DOHH2 (cell line): ENCODE results near the gene MGMT.

Experiments used
- EZH2phosphoT487 ChIP-seq: fragments of 200-600 bp; sonication (generic); IDR thresholded peaks from 2 replicates; pipeline ENCODE4 v1.6.1; 2017; ENCODE audit warnings: borderline replicate concordance, mild to moderate bottlenecking, antibody characterized with exemption, low read length, moderate library complexity, mixed read lengths
- TF ChIP-seq, protein P1 (sequence below): fragments of 200-600 bp; sonication (generic); IDR thresholded peaks from one replicate; pipeline ENCODE4 v1.5.1; 2014; ENCODE audit warnings: antibody characterized with exemption, mild to moderate bottlenecking, low read depth, low read length; ENCODE audit not compliant: poor library complexity, severe bottlenecking

DNA sequence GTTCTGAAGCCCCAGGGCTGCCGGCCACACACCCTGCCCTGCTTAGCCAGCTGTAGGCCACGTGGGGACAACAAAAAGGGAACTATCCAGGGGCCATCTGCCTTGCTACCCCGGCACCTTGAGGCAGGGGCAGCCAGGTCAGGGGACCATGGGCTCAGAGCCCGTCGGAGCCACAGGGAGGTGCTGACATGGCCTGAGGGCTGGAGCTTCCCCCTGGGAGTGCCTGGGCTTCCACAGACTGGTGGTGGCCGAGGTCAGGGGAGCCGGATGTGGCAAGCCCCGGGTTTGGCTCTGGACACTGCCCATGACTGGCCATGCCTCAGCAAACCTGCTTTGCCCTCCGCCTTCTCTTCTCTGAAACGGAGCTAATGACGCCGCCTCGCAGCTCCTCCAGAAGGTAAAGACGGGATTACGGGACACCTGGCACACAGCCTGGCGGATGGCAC lies 318.5 kb downstream of the MGMT start:
- TF ChIP-seq, protein P1, sequence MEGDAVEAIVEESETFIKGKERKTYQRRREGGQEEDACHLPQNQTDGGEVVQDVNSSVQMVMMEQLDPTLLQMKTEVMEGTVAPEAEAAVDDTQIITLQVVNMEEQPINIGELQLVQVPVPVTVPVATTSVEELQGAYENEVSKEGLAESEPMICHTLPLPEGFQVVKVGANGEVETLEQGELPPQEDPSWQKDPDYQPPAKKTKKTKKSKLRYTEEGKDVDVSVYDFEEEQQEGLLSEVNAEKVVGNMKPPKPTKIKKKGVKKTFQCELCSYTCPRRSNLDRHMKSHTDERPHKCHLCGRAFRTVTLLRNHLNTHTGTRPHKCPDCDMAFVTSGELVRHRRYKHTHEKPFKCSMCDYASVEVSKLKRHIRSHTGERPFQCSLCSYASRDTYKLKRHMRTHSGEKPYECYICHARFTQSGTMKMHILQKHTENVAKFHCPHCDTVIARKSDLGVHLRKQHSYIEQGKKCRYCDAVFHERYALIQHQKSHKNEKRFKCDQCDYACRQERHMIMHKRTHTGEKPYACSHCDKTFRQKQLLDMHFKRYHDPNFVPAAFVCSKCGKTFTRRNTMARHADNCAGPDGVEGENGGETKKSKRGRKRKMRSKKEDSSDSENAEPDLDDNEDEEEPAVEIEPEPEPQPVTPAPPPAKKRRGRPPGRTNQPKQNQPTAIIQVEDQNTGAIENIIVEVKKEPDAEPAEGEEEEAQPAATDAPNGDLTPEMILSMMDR = no peak
- no peak for TF ChIP-seq EZH2phosphoT487
